Skeletal muscle satellite cell (primary cell): ENCODE data around the gene GRID2.

Experiments
- H3K27me3 ChIP-seq: 2 replicates; pipeline ENCODE4 v1.7.0; 2013; ENCODE audit warnings: low read length; ENCODE audit not compliant: control insufficient read depth, insufficient read depth
- H3K36me3 ChIP-seq: 2 replicates; pipeline ENCODE4 v1.7.0; 2013; ENCODE audit warnings: mild to moderate bottlenecking, control low read depth, low read length; ENCODE audit not compliant: insufficient read depth
- H3K4me1 ChIP-seq: 2 replicates; pipeline ENCODE4 v1.7.0; 2013; ENCODE audit warnings: low read length; ENCODE audit not compliant: control insufficient read depth, insufficient read depth
- H3K4me2 ChIP-seq: 2 replicates; pipeline ENCODE4 v1.7.0; 2013; ENCODE audit warnings: mild to moderate bottlenecking, low read length
- H3K4me3 ChIP-seq: 2 replicates; pipeline ENCODE4 v1.7.0; 2013; ENCODE audit warnings: low read length
- H3K9ac ChIP-seq: 2 replicates; pipeline ENCODE4 v1.7.0; 2013; ENCODE audit warnings: mild to moderate bottlenecking, low read depth, low read length, moderate library complexity
- H3K9me3 ChIP-seq: replicated peaks from 2 replicates; pipeline ENCODE4 v1.7.0; 2013; ENCODE audit warnings: mild to moderate bottlenecking, control low read depth, low read length

Gene GRID2

GRCh38 chr4:93780080-93780479, 1476.3 kb downstream of the GRID2 start:
- no peaks in the 10 kb centered on the region for H3K27me3 ChIP-seq
- H3K4me2 ChIP-seq = no peak overlapping the region
- no peaks in the 10 kb centered on the region for H3K36me3 ChIP-seq
- no peaks in the 10 kb centered on the region for H3K9me3 ChIP-seq
- H3K4me3 ChIP-seq = no peak overlapping the region
- no peak overlapping the region for H3K9ac ChIP-seq
- no peaks in the 10 kb centered on the region for H3K4me1 ChIP-seq

GRCh38 chr4:93781198-93781597, 1477.4 kb downstream of the GRID2 start:
- no peak overlapping the region for H3K9ac ChIP-seq
- H3K4me2 ChIP-seq = no peak overlapping the region
- H3K4me3 ChIP-seq = no peak overlapping the region
- no peaks in the 10 kb centered on the region for H3K27me3 ChIP-seq
- H3K36me3 ChIP-seq = no peaks in the 10 kb centered on the region
- no peaks in the 10 kb centered on the region for H3K9me3 ChIP-seq
- no peaks in the 10 kb centered on the region for H3K4me1 ChIP-seq

- H3K36me3 ChIP-seq = no peaks in the 10 kb centered on the region
- H3K9ac ChIP-seq = no peak overlapping the region
- no peak overlapping the region for H3K4me2 ChIP-seq
- no peaks in the 10 kb centered on the region for H3K9me3 ChIP-seq
- no peaks in the 10 kb centered on the region for H3K27me3 ChIP-seq
- H3K4me3 ChIP-seq = no peak overlapping the region
- no peaks in the 10 kb centered on the region for H3K4me1 ChIP-seq
These were observed 1482.4 kb downstream of the GRID2 start for GRCh38 chr4:93786149-93786548.

GRCh38 chr4:93788712-93789111, 1484.9 kb downstream of the GRID2 start:
- no peaks in the 10 kb centered on the region for H3K36me3 ChIP-seq
- H3K9me3 ChIP-seq = no peaks in the 10 kb centered on the region
- no peak overlapping the region for H3K4me2 ChIP-seq
- no peak overlapping the region for H3K4me3 ChIP-seq
- H3K4me1 ChIP-seq = no peaks in the 10 kb centered on the region
- H3K27me3 ChIP-seq = peaks cover 6% of the 10 kb centered on the region
- H3K9ac ChIP-seq = no peak overlapping the region

GRCh38 chr4:93791570-93792195, 1487.9 kb downstream of the GRID2 start:
- peaks cover 11% of the 10 kb centered on the region for H3K27me3 ChIP-seq
- H3K9me3 ChIP-seq = no peaks in the 10 kb centered on the region
- no peaks in the 10 kb centered on the region for H3K36me3 ChIP-seq
- no peaks in the 10 kb centered on the region for H3K4me1 ChIP-seq
- H3K4me3 ChIP-seq = no peak overlapping the region
- no peak overlapping the region for H3K4me2 ChIP-seq
- no peak overlapping the region for H3K9ac ChIP-seq

GRCh38 chr4:93802045-93802444, 1498.3 kb downstream of the GRID2 start:
- Histone ChIP-seq H3K4me1 (no peaks in the 10 kb centered on the region), H3K27me3 (peaks cover 3% of the 10 kb centered on the region), H3K9ac (no peak overlapping the region), H3K36me3 (no peaks in the 10 kb centered on the region), H3K4me3 (no peak overlapping the region), H3K9me3 (no peaks in the 10 kb centered on the region), H3K4me2 (no peak overlapping the region)

GRCh38 chr4:93809773-93810172, 1506.0 kb downstream of the GRID2 start:
- Histone ChIP-seq H3K9ac (no peak overlapping the region), H3K4me1 (no peaks in the 10 kb centered on the region), H3K4me3 (no peak overlapping the region), H3K27me3 (no peaks in the 10 kb centered on the region), H3K9me3 (no peaks in the 10 kb centered on the region), H3K36me3 (no peaks in the 10 kb centered on the region), H3K4me2 (no peak overlapping the region)

GRCh38 chr4:93810340-93810992, 1506.7 kb downstream of the GRID2 start:
- no peak overlapping the region for H3K4me3 ChIP-seq
- H3K4me2 ChIP-seq = no peak overlapping the region
- no peaks in the 10 kb centered on the region for H3K27me3 ChIP-seq
- no peaks in the 10 kb centered on the region for H3K36me3 ChIP-seq
- no peak overlapping the region for H3K9ac ChIP-seq
- H3K4me1 ChIP-seq = no peaks in the 10 kb centered on the region
- no peaks in the 10 kb centered on the region for H3K9me3 ChIP-seq

GRCh38 chr4:93813092-93813491, 1509.3 kb downstream of the GRID2 start:
- H3K9me3 ChIP-seq = no peaks in the 10 kb centered on the region
- no peak overlapping the region for H3K4me2 ChIP-seq
- H3K9ac ChIP-seq = no peak overlapping the region
- H3K4me1 ChIP-seq = no peaks in the 10 kb centered on the region
- no peaks in the 10 kb centered on the region for H3K36me3 ChIP-seq
- no peaks in the 10 kb centered on the region for H3K27me3 ChIP-seq
- H3K4me3 ChIP-seq = no peak overlapping the region

- Histone ChIP-seq H3K4me2 (no peak overlapping the region), H3K4me3 (no peak overlapping the region), H3K4me1 (no peaks in the 10 kb centered on the region), H3K27me3 (no peaks in the 10 kb centered on the region), H3K9ac (no peak overlapping the region), H3K36me3 (no peaks in the 10 kb centered on the region), H3K9me3 (no peaks in the 10 kb centered on the region)
These were observed 1510.4 kb downstream of the GRID2 start for GRCh38 chr4:93814141-93814540.

GRCh38 chr4:93814722-93815121, 1511.0 kb downstream of the GRID2 start:
- H3K9me3 ChIP-seq = no peaks in the 10 kb centered on the region
- no peaks in the 10 kb centered on the region for H3K36me3 ChIP-seq
- no peak overlapping the region for H3K9ac ChIP-seq
- H3K4me3 ChIP-seq = no peak overlapping the region
- H3K4me2 ChIP-seq = no peak overlapping the region
- H3K27me3 ChIP-seq = no peaks in the 10 kb centered on the region
- H3K4me1 ChIP-seq = no peaks in the 10 kb centered on the region
